MM.1S (cell line): ENCODE results near the gene GCG.

Source experiments
- DNase-seq: peaks from one replicate; pipeline ENCODE4 v3.0.0-alpha.2; 2015
- H2AFZ ChIP-seq: fragments of 300-600 bp; sonication (generic); 2 replicates; pipeline ENCODE4 v1.6.0; 2016; ENCODE audit warnings: antibody characterized with exemption, low read length
- H3F3A ChIP-seq: fragments of 300-600 bp; sonication (generic); 2 replicates; pipeline ENCODE4 v1.6.1; 2016; ENCODE audit warnings: mild to moderate bottlenecking, antibody characterized with exemption, low read length, moderate library complexity, mixed read lengths; ENCODE audit not compliant: insufficient read depth
- H3K27ac ChIP-seq: fragments of 300-600 bp; sonication (generic); 2 replicates; pipeline ENCODE4 v1.5.1; 2016; ENCODE audit warnings: mild to moderate bottlenecking, low read length
- H3K27me3 ChIP-seq: fragments of 300-600 bp; sonication (generic); replicated peaks from 2 replicates; pipeline ENCODE4 v1.6.0; 2016; ENCODE audit warnings: low read length; ENCODE audit not compliant: insufficient read depth
- H3K36me3 ChIP-seq: fragments of 300-600 bp; sonication (generic); replicated peaks from 2 replicates; pipeline ENCODE4 v1.6.1; 2016; ENCODE audit warnings: mild to moderate bottlenecking, low read length, mixed read lengths; ENCODE audit not compliant: insufficient read depth
- H3K4me1 ChIP-seq: fragments of 300-600 bp; sonication (generic); 2 replicates; pipeline ENCODE4 v1.6.1; 2016; ENCODE audit warnings: low read length, mixed read lengths
- H3K4me2 ChIP-seq: fragments of 300-600 bp; sonication (generic); 2 replicates; pipeline ENCODE4 v1.6.0; 2016; ENCODE audit warnings: low read depth, low read length
- H3K4me3 ChIP-seq: fragments of 300-600 bp; sonication (generic); 2 replicates; pipeline ENCODE4 v1.5.1; 2016; ENCODE audit warnings: low read length, mixed read lengths
- H3K79me2 ChIP-seq: fragments of 300-600 bp; sonication (generic); 2 replicates; pipeline ENCODE4 v1.6.1; 2016; ENCODE audit warnings: mixed run types, low read length, mixed read lengths
- H3K9ac ChIP-seq: fragments of 300-600 bp; sonication (generic); 2 replicates; pipeline ENCODE4 v1.6.1; 2016; ENCODE audit warnings: low read length, mixed read lengths
- H3K9me2 ChIP-seq: fragments of 300-600 bp; sonication (generic); replicated peaks from 2 replicates; pipeline ENCODE4 v1.6.1; 2016; ENCODE audit warnings: mild to moderate bottlenecking, low read length, mixed read lengths; ENCODE audit not compliant: insufficient read depth
- H3K9me3 ChIP-seq: fragments of 300-600 bp; sonication (generic); replicated peaks from 2 replicates; pipeline ENCODE4 v1.6.1; 2016; ENCODE audit warnings: mild to moderate bottlenecking, low read length, mixed read lengths; ENCODE audit not compliant: insufficient read depth
- H4K20me1 ChIP-seq: fragments of 300-600 bp; sonication (generic); 2 replicates; pipeline ENCODE4 v1.6.1; 2016; ENCODE audit warnings: mild to moderate bottlenecking, low read length, moderate library complexity, mixed read lengths; ENCODE audit not compliant: insufficient read depth
- EZH2 ChIP-seq: fragments of 300-600 bp; sonication (generic); optimal IDR thresholded peaks from 2 replicates; pipeline ENCODE3; 2017; ENCODE audit warnings: low read depth, mild to moderate bottlenecking, antibody characterized with exemption, low read length, mixed read lengths
- EZH2phosphoT487 ChIP-seq: fragments of 300-600 bp; sonication (generic); IDR thresholded peaks from 2 replicates; pipeline ENCODE4 v1.6.1; 2018; ENCODE audit warnings: antibody characterized with exemption, low read length
- TF ChIP-seq, protein P1 (sequence below): fragments of 300-600 bp; sonication (generic); IDR thresholded peaks from 2 replicates; pipeline ENCODE4 v1.5.1; 2016; ENCODE audit warnings: antibody characterized with exemption, low read length, mixed read lengths

GCG gene

DNA sequence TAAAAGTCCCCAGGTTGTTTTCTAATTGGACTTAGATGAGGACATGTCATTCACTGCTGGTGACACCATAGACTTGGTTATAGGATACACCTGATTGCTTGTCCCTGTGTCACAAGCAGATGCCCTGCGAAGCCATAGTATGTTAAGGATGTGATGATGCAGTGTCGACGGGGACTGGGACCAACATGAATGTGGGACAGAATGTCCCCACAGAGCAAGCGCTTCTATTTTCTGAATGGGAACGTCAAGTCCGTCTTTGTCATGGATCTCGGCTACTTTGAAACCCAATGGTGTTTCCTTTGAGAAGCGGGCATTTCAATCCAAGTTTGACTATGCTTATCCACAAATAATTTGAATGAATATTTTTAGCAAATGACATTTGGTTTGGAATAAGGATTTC, 2.1 kb downstream of the GCG start:
- no peaks in the 10 kb centered on the region for H3F3A ChIP-seq
- no peaks in the 10 kb centered on the region for H4K20me1 ChIP-seq
- no peak overlapping the region for H3K4me3 ChIP-seq
- H3K27ac ChIP-seq: no peak overlapping the region
- H3K36me3 ChIP-seq: no peaks in the 10 kb centered on the region
- H2AFZ ChIP-seq: no peak overlapping the region
- no peaks in the 10 kb centered on the region for H3K4me1 ChIP-seq
- no peak overlapping the region for H3K9ac ChIP-seq
- H3K27me3 ChIP-seq: no peaks in the 10 kb centered on the region
- no peaks in the 10 kb centered on the region for H3K9me2 ChIP-seq
- no peak overlapping the region for H3K4me2 ChIP-seq
- H3K79me2 ChIP-seq: no peaks in the 10 kb centered on the region
- DNase-seq: no peak
- TF ChIP-seq EZH2phosphoT487 (no peak), EZH2 (no peak)
- TF ChIP-seq, protein P1, sequence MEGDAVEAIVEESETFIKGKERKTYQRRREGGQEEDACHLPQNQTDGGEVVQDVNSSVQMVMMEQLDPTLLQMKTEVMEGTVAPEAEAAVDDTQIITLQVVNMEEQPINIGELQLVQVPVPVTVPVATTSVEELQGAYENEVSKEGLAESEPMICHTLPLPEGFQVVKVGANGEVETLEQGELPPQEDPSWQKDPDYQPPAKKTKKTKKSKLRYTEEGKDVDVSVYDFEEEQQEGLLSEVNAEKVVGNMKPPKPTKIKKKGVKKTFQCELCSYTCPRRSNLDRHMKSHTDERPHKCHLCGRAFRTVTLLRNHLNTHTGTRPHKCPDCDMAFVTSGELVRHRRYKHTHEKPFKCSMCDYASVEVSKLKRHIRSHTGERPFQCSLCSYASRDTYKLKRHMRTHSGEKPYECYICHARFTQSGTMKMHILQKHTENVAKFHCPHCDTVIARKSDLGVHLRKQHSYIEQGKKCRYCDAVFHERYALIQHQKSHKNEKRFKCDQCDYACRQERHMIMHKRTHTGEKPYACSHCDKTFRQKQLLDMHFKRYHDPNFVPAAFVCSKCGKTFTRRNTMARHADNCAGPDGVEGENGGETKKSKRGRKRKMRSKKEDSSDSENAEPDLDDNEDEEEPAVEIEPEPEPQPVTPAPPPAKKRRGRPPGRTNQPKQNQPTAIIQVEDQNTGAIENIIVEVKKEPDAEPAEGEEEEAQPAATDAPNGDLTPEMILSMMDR: no peak
- H3K9me3 ChIP-seq: no peaks in the 10 kb centered on the region

DNA sequence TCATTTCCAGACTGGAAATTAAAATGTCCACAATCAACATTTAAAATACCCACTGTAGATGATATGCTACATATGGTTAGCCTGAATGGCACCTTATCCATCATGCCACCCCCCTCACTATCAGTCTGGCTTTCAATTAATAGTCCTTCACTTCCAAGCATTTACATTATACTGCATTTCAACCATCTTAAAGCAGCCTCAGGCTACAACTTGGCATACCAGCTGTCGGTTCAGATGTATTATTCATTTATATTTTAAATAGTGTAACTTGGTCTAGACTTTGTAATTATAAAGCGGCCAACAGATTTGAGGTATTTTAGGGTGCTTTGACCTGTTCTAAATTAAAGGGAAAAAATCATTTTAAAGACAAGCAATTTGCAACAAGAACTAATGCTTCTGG, 2.6 kb downstream of the GCG start:
- Histone ChIP-seq H3F3A (no peaks in the 10 kb centered on the region), H4K20me1 (no peaks in the 10 kb centered on the region), H3K27me3 (no peaks in the 10 kb centered on the region), H2AFZ (no peak overlapping the region), H3K9me2 (no peaks in the 10 kb centered on the region), H3K4me3 (no peak overlapping the region), H3K27ac (no peak overlapping the region), H3K4me1 (no peaks in the 10 kb centered on the region), H3K4me2 (no peak overlapping the region), H3K9me3 (no peaks in the 10 kb centered on the region), H3K36me3 (no peaks in the 10 kb centered on the region), H3K9ac (no peak overlapping the region), H3K79me2 (no peaks in the 10 kb centered on the region)
- DNase-seq: no peak
- TF ChIP-seq, protein P1: no peak
- TF ChIP-seq EZH2phosphoT487 (no peak), EZH2 (no peak)

DNA sequence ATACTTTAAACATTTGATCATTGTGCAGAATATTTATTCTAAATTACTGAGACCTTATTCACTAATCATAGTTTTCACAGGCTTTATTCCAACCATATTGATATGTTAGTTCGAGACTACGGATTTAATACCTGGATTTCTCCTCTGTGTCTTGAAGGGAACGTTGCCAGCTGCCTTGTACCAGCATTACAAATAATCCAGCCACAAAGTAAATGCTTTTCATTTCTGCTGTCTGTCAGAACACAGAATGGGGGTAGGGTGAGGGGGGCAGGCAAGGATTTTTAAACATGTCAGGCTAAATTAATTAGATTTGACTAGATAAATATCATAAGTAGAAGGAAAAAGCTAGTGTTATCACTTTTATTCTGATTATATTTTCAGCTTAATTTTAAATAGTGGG, 3.1 kb downstream of the GCG start:
- Histone ChIP-seq H3K79me2 (no peaks in the 10 kb centered on the region), H3K9me3 (no peaks in the 10 kb centered on the region), H3K9ac (no peak overlapping the region), H3K36me3 (no peaks in the 10 kb centered on the region), H3K27me3 (no peaks in the 10 kb centered on the region), H3K27ac (no peak overlapping the region), H3K4me1 (no peaks in the 10 kb centered on the region), H3F3A (no peaks in the 10 kb centered on the region), H4K20me1 (no peaks in the 10 kb centered on the region), H2AFZ (no peak overlapping the region), H3K4me3 (no peak overlapping the region), H3K9me2 (no peaks in the 10 kb centered on the region), H3K4me2 (no peak overlapping the region)
- TF ChIP-seq, protein P1: no peak
- no peak for TF ChIP-seq EZH2phosphoT487
- no peak for TF ChIP-seq EZH2
- no peak for DNase-seq
